HG02759 (cell line): ENCODE measurements around the gene GNAZ.
"Not testable (repeated sequence)": the region's sequence is repeated elsewhere in the genome, so short reads cannot be mapped to it uniquely, and the experiment has no call there.

Experiments used
- ATAC-seq: cut with Tn5 transposase; IDR thresholded peaks from one replicate; pipeline ENCODE4 v1.9.1; 2021; ENCODE audit warnings: mild to moderate bottlenecking, moderate library complexity; ENCODE audit not compliant: unreplicated experiment

The GNAZ gene

GRCh38 chr22:23042179-23042578, 28.1 kb upstream of the GNAZ start:
- ATAC-seq: no peak

- no peak for ATAC-seq
Measured at GRCh38 chr22:23044570-23044969, 25.7 kb upstream of the GNAZ start.

GRCh38 chr22:23045461-23045860, 24.9 kb upstream of the GNAZ start:
- ATAC-seq: no peak

- no peak for ATAC-seq
Measured at GRCh38 chr22:23047265-23047664, 23.1 kb upstream of the GNAZ start.

DNA sequence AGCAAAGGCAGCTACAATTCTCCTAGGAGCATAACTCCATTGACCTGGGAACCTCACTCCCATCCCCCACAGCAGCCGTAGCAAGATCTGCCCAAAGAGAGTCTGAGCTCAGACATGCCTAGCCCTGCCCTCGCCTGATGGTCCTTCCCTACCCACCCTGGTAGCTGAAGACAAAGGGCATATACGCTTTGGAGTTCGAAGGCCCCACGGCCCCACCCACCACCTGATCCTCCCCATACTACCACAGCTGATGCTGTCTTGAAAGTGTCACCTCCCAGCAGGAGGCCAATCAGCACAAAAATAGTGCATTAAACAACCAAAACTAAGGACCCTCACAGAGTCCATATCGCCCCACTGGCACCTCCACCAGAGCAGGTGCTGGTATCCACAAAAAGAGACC, 22.6 kb upstream of the GNAZ start:
- ATAC-seq: no peak

DNA sequence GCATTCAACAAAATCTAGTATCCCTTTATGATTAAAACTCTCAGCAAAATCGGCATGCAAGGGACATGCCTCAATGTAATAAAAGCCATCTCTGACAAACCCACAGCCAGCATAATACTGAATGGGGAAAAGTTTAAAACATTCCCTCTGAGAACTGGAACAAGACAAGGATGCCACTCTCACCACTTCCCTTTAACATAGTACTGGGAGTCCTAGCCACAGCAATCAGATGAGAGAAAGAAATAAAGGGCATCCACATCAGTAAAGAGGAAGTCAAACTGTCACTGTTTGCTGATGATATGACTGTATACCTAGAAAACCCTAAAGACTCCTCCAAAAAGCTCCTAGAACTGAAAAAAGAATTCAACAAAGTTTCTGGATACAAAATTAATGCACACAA, 19.8 kb upstream of the GNAZ start:
- not testable (repeated sequence) for ATAC-seq

DNA sequence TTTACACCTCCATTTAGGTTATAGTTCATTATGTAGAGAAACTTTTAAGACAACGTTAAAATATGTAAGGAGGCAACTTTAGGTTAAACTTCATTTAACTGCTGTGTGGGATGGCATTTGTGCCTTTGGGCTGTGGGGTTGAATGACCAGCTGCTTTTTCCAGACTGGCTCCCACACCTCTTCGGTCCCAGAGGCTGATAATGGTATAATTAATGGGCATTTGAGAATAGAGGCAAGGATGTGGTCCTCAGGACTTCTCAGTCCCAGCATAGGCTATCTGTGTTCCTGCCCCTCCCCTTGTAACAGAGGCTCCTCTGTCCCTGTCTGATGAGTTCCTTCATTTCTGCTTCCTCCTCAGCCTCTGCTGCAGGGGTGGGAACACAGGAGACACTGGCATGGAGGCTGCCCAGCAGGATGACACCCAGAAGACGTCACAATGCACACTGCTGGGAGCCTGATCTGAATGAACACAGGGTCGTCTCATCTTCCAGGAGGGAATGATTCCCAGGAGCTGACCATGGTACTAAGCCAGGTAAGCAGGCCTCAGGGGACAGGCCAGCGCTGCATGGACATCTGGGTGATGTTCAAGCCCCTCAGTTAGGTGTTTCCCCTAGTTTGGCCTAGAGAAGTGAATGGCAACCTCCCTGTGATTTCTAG, 17.1 kb upstream of the GNAZ start:
- ATAC-seq: no peak

- no peak for ATAC-seq
Measured at GRCh38 chr22:23053912-23054530, 16.3 kb upstream of the GNAZ start.

DNA sequence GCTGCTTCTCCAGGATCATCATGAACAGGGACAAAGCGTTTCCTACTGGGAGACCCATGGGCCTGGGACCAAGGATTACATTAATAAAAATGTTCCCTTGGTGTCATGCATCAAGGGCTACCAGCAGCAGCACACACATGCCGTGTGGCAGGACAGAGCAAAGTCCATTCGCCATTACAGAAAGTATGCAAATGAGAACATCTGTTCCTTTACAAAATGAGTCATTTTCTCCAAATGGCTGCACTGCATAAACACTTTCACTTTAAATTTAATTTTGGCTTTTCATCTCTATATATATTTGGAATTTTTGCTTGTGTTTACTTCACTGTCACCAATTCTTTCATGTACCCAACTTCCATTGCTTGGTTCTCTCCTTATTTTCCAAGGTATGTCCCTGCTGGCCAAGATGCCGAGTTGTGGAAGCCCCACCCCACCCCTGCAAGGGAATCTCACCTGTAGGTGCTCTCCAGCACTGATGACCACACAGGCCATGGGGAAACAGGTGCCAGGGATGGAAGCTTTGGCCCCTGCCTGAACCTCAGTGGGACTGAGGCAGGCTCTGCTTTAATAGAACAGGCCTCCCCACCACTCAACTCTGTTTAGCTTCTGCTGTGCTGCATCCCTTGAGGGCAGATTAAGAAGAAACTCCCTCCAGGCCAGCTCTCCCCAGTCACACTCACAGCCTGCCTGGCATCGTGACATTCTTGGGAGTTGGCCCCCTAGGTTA, 15.6 kb upstream of the GNAZ start:
- ATAC-seq: peak; percentile 84

DNA sequence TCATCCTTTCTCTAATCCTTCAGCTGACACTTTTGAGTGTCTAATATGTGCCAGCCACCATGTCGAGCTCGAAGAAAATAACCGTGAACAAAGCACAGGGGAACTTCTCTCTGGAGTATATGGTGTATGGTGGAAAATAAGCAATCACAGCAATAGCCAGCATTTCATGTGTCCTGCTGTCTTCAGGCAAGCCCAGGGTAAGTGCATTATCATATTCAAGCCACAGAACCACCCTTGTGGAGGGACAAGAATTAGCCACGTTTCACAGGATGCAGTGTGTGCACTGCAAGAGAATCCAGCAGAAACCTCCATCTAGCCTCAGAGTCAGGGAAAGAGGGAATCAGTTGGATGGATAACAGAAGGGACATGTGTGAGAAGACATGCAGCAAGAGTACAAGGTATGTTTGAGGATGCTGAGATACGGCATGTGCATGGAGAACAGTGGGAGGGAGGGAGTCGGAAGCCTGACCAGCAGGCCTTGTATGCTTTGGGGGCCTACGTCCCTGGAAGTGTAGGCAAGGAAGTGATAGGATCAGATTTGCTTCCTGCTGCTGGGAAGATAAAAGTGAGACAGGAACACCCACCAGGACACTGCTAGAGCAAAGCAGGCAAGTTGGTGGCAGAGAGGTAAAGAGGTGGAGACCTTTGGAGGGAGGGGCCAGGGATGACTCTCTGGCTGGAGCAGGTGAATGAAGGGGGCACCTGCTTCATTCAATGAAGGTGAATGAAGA, 14.7 kb upstream of the GNAZ start:
- no peak for ATAC-seq

DNA sequence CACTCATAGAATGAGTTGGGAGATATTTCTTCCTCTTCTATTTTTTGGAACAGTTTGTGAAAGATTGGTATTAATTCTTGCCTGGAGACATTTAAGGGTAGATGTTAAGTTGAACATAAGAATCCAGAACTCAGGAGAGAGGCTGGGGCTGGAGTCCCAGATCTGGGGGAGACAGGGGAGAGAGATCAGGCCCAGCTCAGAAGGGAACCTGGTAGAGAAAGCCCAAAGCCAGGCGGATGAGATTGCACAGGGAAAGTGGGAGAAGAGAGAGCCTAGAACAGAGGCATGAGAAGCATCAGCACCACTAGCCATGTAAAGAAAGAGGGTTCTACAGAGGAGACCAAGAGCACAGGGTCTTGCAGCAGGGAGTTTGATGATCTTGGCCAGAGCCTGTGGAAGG, 13.0 kb upstream of the GNAZ start:
- no peak for ATAC-seq

DNA sequence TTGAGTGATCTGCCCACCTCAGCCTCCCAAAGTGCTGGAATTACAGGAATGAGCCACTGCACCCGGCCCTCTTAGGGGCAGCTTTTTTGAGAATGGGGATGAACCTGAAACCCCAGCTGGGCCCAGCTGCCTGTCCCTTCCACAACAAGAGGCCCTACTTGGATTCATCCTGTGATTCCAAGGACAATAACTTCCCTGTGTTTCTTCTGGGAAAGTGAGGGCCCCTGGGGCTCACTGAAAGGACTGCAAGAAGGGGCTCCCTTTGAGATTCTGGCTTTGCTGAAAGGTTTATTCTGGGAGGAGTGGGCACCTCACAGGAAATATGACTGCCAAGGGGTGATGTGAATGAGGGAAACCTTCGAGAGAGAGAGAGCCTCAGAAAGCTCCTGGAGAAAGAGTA, 12.3 kb upstream of the GNAZ start:
- ATAC-seq: no peak

DNA sequence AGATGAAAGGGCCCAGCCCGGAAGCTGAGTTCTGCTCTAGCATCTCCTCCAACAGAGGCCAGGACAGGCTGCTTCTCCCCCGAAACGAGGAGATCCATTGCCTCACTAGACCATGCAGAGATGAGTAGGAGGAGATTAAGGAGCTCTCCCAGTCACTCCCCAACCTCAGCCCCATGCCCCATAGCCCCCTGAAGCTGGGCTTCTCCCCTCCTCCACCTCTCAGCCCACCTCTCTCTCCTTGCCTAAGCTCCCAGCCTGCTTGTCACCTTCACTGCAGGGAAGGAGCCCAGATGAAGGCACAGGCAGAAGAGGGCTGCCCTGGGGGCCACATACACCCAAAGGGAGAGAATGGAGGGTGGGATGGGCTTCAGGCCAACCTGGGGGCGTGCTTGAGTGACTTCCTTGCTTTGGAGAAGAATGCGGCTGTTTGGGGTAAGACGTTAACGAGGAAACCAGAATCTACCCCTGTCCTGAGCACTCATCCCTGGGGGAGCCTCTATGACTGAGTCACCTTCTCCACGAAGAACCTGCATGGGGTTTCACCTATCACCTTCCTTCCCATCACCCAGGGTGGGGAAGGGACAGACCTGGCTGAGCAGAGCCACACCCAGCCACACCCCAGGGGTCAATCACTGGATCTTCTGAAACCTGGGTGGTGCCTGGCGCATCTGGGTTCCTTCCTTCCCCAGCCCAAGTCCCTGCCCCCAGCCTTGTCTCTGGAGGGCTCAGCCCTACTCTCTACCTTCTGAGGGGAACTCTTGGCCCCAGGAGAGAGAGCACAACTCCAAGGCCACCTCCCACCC, 11.6 kb upstream of the GNAZ start:
- ATAC-seq: no peak

DNA sequence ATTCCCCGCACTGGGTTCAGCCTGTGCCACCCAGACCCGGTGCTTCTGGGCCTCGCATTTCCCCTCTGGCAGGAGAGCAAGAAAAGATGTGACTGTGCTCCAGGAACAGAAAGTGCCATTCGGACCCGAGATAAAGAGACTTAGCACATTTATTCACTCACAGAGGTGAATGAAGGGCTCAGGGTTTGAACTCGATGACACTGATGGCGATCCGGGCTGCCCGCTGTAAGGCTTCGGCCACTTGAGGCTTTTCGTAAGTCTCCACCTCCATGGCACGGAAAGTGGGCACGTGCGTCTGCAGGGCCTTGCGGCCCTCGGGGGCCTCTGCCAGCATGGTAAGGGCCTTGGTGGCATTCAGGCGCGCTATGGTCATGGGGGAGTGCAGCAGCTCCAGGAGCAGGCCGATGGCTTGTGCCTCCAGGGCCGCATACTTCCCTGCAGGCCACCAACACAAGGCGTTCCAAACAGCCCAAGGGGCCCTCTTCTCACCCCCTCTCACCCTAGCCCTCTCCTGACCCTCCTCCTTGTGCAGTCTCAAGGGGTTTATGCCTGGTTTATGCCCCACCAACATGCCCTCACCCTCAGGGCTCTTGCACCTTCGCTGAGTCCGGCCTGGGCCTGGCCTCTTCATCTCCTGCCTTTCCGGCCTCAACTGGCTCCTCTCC, 10.9 kb upstream of the GNAZ start:
- ATAC-seq: no peak

- no peak for ATAC-seq
Measured at GRCh38 chr22:23060612-23061400, 9.5 kb upstream of the GNAZ start.

- no peak for ATAC-seq
Measured at GRCh38 chr22:23061471-23062280, 8.6 kb upstream of the GNAZ start.

DNA sequence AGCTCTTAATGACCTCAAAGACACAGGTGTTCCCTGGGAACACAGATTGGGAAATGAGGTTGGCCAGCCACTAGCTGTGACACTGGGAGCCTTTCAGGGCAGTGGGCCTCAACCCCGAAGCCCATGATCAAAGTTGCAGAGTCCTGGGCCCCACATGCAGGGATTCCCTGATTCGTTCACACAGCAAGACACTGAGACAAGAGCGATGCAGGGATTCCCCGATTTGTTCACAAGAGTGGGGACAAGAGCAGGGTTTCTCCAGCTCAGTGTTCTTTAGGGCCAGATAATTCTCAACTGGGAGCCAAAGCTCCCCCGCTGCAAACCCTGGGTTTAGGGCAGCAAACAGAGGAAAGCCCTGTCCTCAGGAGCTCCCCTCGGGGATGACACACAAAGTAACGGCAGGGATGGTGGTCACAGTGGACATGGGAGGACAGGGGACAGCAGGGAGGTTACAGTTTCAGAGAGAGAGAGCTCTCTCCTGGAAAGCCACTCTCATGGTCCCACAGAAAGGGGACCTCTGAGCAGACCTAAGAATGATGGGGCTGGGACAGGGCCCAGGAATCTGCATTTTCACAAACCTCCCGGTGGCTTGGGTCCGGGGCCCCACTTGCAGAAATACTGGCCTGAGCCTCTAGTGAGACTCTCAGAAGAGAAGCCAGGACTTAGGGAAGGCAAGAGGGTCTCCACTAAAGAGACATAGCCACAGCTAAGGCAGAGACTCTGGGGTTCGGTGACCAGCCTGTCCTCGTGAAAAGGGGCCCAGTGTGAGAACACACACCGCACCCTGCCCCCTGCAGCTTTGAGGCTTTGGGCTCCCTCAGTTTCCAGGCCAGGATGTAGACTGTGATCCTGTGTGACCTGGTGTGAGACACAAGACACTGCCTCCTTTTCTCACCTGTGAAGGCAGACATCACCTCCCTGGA, 7.4 kb upstream of the GNAZ start:
- no peak for ATAC-seq
